Right atrium auricular region (tissue), 2 donors: ENCODE data around the gene UBXN4. TPM values are rescaled to one million over a fixed set of nuclear protein-coding genes. Genes with fewer than 3 reads are reported as not detected.

Experiments
- DNase-seq: peaks from one replicate; pipeline ENCODE4 v3.0.0-alpha.2; 2019; ENCODE audit warnings: low spot score
- H3K27ac ChIP-seq, 2 donors: fragments of 200-600 bp; sonication (generic); 1 replicate in 1 of 2; 2 replicates in 1 of 2; pipeline ENCODE4 v1.5.1; 2016 to 2019
- H3K27me3 ChIP-seq, 2 donors: fragments of 200-600 bp; sonication (generic); one replicate each; pipeline versions ENCODE4 v1.5.1 to v1.6.0; 2017 to 2019
- H3K36me3 ChIP-seq: fragments of 200-600 bp; sonication (generic); one replicate; pipeline ENCODE4 v1.5.1; 2016
- H3K4me1 ChIP-seq, 2 donors: fragments of 200-600 bp; sonication (generic); one replicate each; pipeline versions ENCODE4 v1.5.1 to v1.6.0; 2017 to 2019
- H3K4me3 ChIP-seq, 2 donors: fragments of 200-600 bp; sonication (generic); 1 replicate in 1 of 2; 2 replicates in 1 of 2; pipeline ENCODE4 v1.5.1; 2017 to 2019; ENCODE audit warnings: mild to moderate bottlenecking in 1 of 2, moderate library complexity in 1 of 2
- H3K9me3 ChIP-seq, 2 donors: fragments of 200-600 bp; sonication (generic); one replicate each; pipeline ENCODE4 v1.5.1; 2019
- total RNA-seq, 2 donors: library from RNA; depleted of rRNA; stranded (reverse); fragments of >200 nt; gene quantifications; one replicate each; pipeline ENCODE4 v1.1.0, GENCODE V29; 2016
- TF ChIP-seq, protein P1 (sequence below), 2 donors: fragments of 200-600 bp; sonication (generic); IDR thresholded peaks; one replicate each; pipeline ENCODE4 v1.5.1; 2019; ENCODE audit warnings: antibody characterized with exemption in 2 of 2

Gene UBXN4
- total RNA-seq, 2 donors from 2014 or later: 37.5 to 48.7 TPM

DNA sequence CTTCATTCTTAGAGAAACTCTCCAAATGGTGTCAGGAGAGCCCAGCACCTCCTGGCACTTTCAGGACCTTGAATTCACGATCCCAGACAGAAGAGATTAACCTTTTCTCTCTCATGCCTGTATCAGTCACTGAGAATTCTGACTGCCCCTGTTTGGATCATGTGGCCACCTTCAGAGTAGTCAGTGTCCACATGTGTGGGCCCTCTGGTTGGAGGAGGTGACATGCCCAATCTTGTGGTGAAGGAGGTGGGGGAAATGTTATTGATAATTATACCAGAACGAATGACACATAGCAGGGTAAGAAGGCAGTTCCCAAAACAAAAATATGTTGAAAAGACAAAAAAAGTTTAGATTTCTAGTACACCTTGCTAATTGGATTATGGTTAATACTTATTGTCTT, 31.7 kb downstream of the UBXN4 start:
- TF ChIP-seq, protein P1, sequence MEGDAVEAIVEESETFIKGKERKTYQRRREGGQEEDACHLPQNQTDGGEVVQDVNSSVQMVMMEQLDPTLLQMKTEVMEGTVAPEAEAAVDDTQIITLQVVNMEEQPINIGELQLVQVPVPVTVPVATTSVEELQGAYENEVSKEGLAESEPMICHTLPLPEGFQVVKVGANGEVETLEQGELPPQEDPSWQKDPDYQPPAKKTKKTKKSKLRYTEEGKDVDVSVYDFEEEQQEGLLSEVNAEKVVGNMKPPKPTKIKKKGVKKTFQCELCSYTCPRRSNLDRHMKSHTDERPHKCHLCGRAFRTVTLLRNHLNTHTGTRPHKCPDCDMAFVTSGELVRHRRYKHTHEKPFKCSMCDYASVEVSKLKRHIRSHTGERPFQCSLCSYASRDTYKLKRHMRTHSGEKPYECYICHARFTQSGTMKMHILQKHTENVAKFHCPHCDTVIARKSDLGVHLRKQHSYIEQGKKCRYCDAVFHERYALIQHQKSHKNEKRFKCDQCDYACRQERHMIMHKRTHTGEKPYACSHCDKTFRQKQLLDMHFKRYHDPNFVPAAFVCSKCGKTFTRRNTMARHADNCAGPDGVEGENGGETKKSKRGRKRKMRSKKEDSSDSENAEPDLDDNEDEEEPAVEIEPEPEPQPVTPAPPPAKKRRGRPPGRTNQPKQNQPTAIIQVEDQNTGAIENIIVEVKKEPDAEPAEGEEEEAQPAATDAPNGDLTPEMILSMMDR (IDR thresholded peaks at IDR 0.05): no peak
- DNase-seq: no peak
- Histone ChIP-seq H3K4me3 (no peak overlapping the region), H3K27ac (no peak overlapping the region), H3K9me3 (no peaks in the 10 kb centered on the region), H3K27me3 (no peaks in the 10 kb centered on the region), H3K36me3 (peaks cover 83% of the 10 kb centered on the region), H3K4me1 (peaks cover 0 to 6% of the 10 kb centered on the region in 2 donors)

DNA sequence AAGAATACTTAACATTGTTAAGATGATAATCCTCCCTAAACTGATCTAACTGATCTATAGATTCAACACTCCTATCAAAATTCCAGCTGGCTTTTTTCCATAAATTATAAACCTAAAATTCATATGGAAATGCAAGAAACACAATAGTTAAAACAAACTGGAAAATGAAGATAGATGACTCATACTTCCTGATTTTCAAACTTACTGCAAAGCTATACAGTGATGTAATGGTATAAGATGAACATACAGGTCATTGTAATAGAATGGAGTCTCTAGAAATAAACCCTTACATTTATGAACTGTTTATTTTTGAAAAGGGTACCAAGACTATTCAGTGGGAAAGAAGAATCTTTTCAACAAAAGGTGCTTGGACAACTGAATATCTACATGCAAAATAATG, 32.3 kb downstream of the UBXN4 start:
- no peak overlapping the region for H3K27ac ChIP-seq
- no peak for DNase-seq
- TF ChIP-seq, protein P1 (IDR thresholded peaks at IDR 0.05): no peak
- H3K27me3 ChIP-seq: no peaks in the 10 kb centered on the region
- peaks cover 80% of the 10 kb centered on the region for H3K36me3 ChIP-seq
- no peak overlapping the region for H3K4me3 ChIP-seq
- no peaks in the 10 kb centered on the region for H3K9me3 ChIP-seq
- peaks cover 0 to 6% of the 10 kb centered on the region in 2 donors for H3K4me1 ChIP-seq

DNA sequence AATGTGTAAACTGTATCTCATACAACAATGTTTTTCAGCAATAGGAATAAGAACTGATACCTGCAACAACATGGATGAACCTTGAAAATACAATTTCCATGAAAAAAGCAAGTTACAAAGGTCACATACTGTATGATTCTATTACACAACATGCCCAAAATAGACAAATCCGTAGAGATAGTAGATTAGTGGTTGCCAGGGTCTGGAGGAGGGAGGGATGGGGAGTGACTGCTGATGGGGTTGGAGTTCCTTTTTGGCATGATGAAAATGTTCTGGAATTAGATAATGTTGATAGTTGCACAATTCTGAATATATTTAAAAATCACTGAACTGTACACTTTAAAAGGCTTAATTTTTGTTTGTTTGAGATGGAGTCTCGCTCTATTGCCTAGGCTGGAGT, 33.8 kb downstream of the UBXN4 start:
- DNase-seq: no peak
- TF ChIP-seq, protein P1 (IDR thresholded peaks at IDR 0.05): no peak
- Histone ChIP-seq H3K27ac (no peak overlapping the region), H3K9me3 (no peaks in the 10 kb centered on the region), H3K27me3 (no peaks in the 10 kb centered on the region), H3K4me1 (peaks cover 0 to 6% of the 10 kb centered on the region in 2 donors), H3K4me3 (no peak overlapping the region), H3K36me3 (peaks cover 77% of the 10 kb centered on the region)

DNA sequence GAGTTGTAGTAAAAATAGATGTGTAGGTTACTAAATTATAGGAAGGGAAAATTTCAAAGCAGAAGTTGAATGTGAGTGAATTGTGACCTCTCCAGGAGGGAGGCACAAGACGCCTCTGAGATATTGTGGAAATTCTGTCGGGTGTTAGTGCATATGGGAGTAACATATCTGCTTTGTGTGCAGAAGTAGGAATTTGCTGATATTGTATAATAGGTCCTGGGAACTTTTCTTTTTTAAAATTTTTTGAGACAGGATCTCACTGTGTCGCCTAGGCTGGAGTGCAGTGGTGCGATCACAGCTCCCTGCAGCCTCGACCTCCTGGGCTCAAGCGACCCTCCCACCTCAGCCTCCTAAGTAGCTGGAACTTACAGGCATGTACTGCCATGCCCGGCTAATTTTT, 34.7 kb downstream of the UBXN4 start:
- Histone ChIP-seq H3K4me1 (peaks cover 0 to 6% of the 10 kb centered on the region in 2 donors), H3K9me3 (no peaks in the 10 kb centered on the region), H3K27ac (no peak overlapping the region), H3K27me3 (no peaks in the 10 kb centered on the region), H3K4me3 (no peak overlapping the region), H3K36me3 (peaks cover 77% of the 10 kb centered on the region)
- no peak for DNase-seq
- TF ChIP-seq, protein P1 (IDR thresholded peaks at IDR 0.05): no peak

DNA sequence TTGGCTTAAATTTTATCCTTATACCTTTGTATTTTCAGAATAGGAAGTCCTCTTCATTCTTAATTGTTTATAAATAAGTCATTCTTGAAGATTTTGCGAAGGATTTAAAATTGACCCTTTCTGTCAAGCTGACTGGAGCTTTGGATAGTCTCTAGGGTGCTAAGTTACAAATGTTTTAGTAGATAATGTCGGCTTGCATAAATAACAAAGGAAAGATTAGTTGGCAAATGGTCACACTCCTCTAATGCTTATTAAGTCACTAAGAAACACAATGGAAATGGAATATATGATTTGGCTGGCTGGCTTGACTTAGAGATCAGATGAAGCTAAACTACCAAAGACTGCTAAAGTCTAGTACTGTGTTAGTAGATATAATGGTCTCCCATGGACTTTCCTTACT, 40.6 kb downstream of the UBXN4 start:
- DNase-seq: no peak
- Histone ChIP-seq H3K27ac (no peak overlapping the region), H3K27me3 (no peaks in the 10 kb centered on the region), H3K9me3 (no peaks in the 10 kb centered on the region), H3K4me1 (no peaks in the 10 kb centered on the region), H3K4me3 (no peak overlapping the region), H3K36me3 (peaks cover 71% of the 10 kb centered on the region)
- TF ChIP-seq, protein P1 (IDR thresholded peaks at IDR 0.05): no peak

DNA sequence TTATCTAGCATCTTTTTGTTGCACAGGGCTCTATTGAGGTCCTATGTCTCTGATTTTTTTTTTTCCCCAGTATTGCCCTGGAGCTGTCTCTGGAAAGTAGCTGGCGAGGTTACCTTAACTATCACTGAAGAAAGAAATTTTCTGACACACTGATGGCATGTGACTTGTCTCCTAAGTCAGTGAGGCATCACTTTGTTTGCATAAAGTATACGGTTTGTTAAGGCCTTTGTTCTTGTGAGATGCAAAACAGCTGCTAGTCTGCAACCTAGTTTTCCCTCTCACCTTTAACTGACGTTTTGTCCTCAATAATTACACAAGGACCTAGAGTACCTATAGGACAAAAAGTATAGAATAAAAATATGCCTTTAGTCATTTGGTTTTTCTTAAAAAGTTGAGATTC, 41.8 kb downstream of the UBXN4 start:
- Histone ChIP-seq H3K27ac (no peak overlapping the region), H3K4me3 (no peak overlapping the region), H3K27me3 (no peaks in the 10 kb centered on the region), H3K4me1 (no peaks in the 10 kb centered on the region), H3K36me3 (peaks cover 66% of the 10 kb centered on the region), H3K9me3 (no peaks in the 10 kb centered on the region)
- DNase-seq: no peak
- TF ChIP-seq, protein P1 (IDR thresholded peaks at IDR 0.05): no peak
